IMR-90 (cell line): Measurements from ENCODE around the gene POLA2. TPM values are rescaled to one million over a fixed set of nuclear protein-coding genes. Genes with fewer than 3 reads are reported as not detected.

ENCODE experiments used
- ATAC-seq: fragments of 200-7000 bp; cut with Tn5 transposase; 2 replicates; pipeline ENCODE4 v1.9.1; 2020; ENCODE audit warnings: low read depth, mild to moderate bottlenecking, moderate library complexity
- BruUV-seq: library from RNA; stranded (reverse); fragments of 400-500 nt; replicated peaks from 2 replicates; lab custom pipeline; 2021; lab: Mats Ljungman, UMichigan
- CTCF ChIA-PET: fragments of 300-600 bp; formaldehyde crosslinking; extraction: SDS; loops from one replicate; lab custom pipeline; 2021; ENCODE audit warnings: antibody characterized with exemption; lab: Yijun Ruan, JAX
- POLR2A ChIA-PET: fragments of 300-600 bp; sonication (Branson Sonifier 250); formaldehyde crosslinking; loops from one replicate; lab custom pipeline; 2022; ENCODE audit warnings: antibody characterized with exemption; ENCODE audit not compliant: unreplicated experiment; lab: Charles Lee
- DNase-seq: peaks from one replicate; pipeline ENCODE4 v3.0.0; 2013
- H2AFZ ChIP-seq: replicated peaks from 2 replicates; pipeline ENCODE3; 2013; ENCODE audit warnings: low read length, mild to moderate bottlenecking; ENCODE audit not compliant: poor library complexity
- H2AK5ac ChIP-seq: 2 replicates; pipeline ENCODE4 v1.6.1; 2013; ENCODE audit warnings: low read depth, low read length, inconsistent platforms
- H2AK9ac ChIP-seq: replicated peaks from 2 replicates; pipeline ENCODE3; 2013; ENCODE audit warnings: mild to moderate bottlenecking, low read depth, low read length, moderate library complexity; ENCODE audit not compliant: poor library complexity
- H2BK120ac ChIP-seq: 2 replicates; pipeline ENCODE4 v1.6.1; 2013; ENCODE audit warnings: low read depth, low read length, inconsistent platforms
- H2BK15ac ChIP-seq: 3 replicates; pipeline ENCODE4 v1.6.1; 2013; ENCODE audit warnings: low read depth, low read length, inconsistent platforms
- H2BK20ac ChIP-seq: 2 replicates; pipeline ENCODE4 v1.6.1; 2013; ENCODE audit warnings: low read depth, mild to moderate bottlenecking, inconsistent platforms, low read length, moderate library complexity
- H2BK5ac ChIP-seq: 2 replicates; pipeline ENCODE4 v1.6.1; 2013; ENCODE audit warnings: mild to moderate bottlenecking, low read depth, low read length, inconsistent platforms; ENCODE audit not compliant: poor library complexity, severe bottlenecking
- H3K14ac ChIP-seq: replicated peaks from 2 replicates; pipeline ENCODE4 v1.6.1; 2013; ENCODE audit warnings: low read depth, low read length, inconsistent platforms
- H3K18ac ChIP-seq: 2 replicates; pipeline ENCODE4 v1.6.1; 2013; ENCODE audit warnings: low read depth, low read length, control low read depth
- H3K23ac ChIP-seq: 2 replicates; pipeline ENCODE4 v1.6.1; 2013; ENCODE audit warnings: low read depth, low read length, inconsistent platforms
- H3K27ac ChIP-seq: 2 replicates; pipeline ENCODE4 v1.5.1; 2013; ENCODE audit warnings: mild to moderate bottlenecking, control low read depth, low read length; ENCODE audit not compliant: insufficient read depth
- H3K27me3 ChIP-seq: 2 replicates; pipeline ENCODE4 v1.6.1; 2013; ENCODE audit warnings: low read length; ENCODE audit not compliant: control insufficient read depth, insufficient read depth
- H3K36me3 ChIP-seq: 2 replicates; pipeline ENCODE4 v1.6.1; 2013; ENCODE audit warnings: low read length, mixed read lengths; ENCODE audit not compliant: control insufficient read depth, insufficient read depth
- H3K4ac ChIP-seq: 2 replicates; pipeline ENCODE4 v1.6.1; 2013; ENCODE audit warnings: low read depth, low read length, inconsistent platforms
- H3K4me1 ChIP-seq: 2 replicates; pipeline ENCODE4 v1.6.1; 2013; ENCODE audit warnings: low read length, mixed read lengths; ENCODE audit not compliant: control insufficient read depth, insufficient read depth
- H3K4me2 ChIP-seq: 2 replicates; pipeline ENCODE4 v1.6.1; 2013; ENCODE audit warnings: low read depth, mild to moderate bottlenecking, control low read depth, low read length, moderate library complexity
- H3K4me3 ChIP-seq: 2 replicates; pipeline ENCODE4 v1.5.1; 2013; ENCODE audit warnings: low read depth, mild to moderate bottlenecking, control low read depth, low read length, moderate library complexity; ENCODE audit not compliant: insufficient read depth
- H3K56ac ChIP-seq: 2 replicates; pipeline ENCODE4 v1.6.1; 2013; ENCODE audit warnings: low read length, inconsistent platforms; ENCODE audit not compliant: insufficient read depth; ENCODE audit errors: extremely low read depth
- H3K79me1 ChIP-seq, 2 experiments: 2 replicates each; pipeline ENCODE4 v1.6.1; 2013; ENCODE audit warnings: low read length in 2 of 2, inconsistent platforms in 1 of 2, low read depth in 1 of 2
- H3K9ac ChIP-seq: 2 replicates; pipeline ENCODE4 v1.6.1; 2013; ENCODE audit warnings: low read depth, low read length, control low read depth
- H3K9me1 ChIP-seq: 2 replicates; pipeline ENCODE4 v1.6.1; 2013; ENCODE audit warnings: low read length, inconsistent platforms; ENCODE audit not compliant: insufficient read depth
- H3K9me3 ChIP-seq: 2 replicates; pipeline ENCODE4 v1.6.1; 2013; ENCODE audit warnings: low read length; ENCODE audit not compliant: control insufficient read depth, insufficient read depth
- H4K20me1 ChIP-seq: 2 replicates; pipeline ENCODE4 v1.6.1; 2013; ENCODE audit warnings: low read length, inconsistent platforms; ENCODE audit not compliant: insufficient read depth
- H4K5ac ChIP-seq: 2 replicates; pipeline ENCODE4 v1.6.1; 2013; ENCODE audit warnings: mild to moderate bottlenecking, low read depth, low read length, control low read depth
- H4K8ac ChIP-seq, 2 experiments: 2 replicates each; pipeline ENCODE4 v1.6.1; 2013; ENCODE audit warnings: low read depth in 2 of 2, low read length in 2 of 2, control low read depth in 1 of 2, inconsistent platforms in 1 of 2
- H4K91ac ChIP-seq: 2 replicates; pipeline ENCODE4 v1.6.1; 2013; ENCODE audit warnings: low read depth, low read length, inconsistent platforms; ENCODE audit not compliant: insufficient read depth
- ELK1 ChIP-seq: fragments of 150-350 bp; IDR thresholded peaks from 2 replicates; pipeline ENCODE4 v1.6.1; 2016; ENCODE audit warnings: low read depth, mild to moderate bottlenecking, low read length, moderate library complexity, borderline replicate concordance
- MAFK ChIP-seq: IDR thresholded peaks from 2 replicates; pipeline ENCODE4 v1.6.1; 2012; ENCODE audit warnings: low read depth, low read length, improper control_type of control experiment
- WGBS, 2 experiments: methylation state at CpG; one replicate each; pipeline versions ENCODE4 v1.1.5 to v1.1.7; 2013; ENCODE audit warnings: missing lambda C conversion rate in 2 of 2; ENCODE audit not compliant: insufficient read length in 1 of 2; ENCODE audit errors: extremely low coverage in 2 of 2; 5-methylcytosine and 5-hydroxymethylcytosine counted together
- dilution Hi-C: fragments of 300-500 bp; cut with HindIII; formaldehyde crosslinking; loops from one replicate; pipeline ENCODE4 v1.14.3; 2018; ENCODE audit warnings: low sequenced_read_pairs; ENCODE audit not compliant: unreplicated experiment
- in situ Hi-C: fragments of 300-500 bp; cut with MboI; formaldehyde crosslinking; loops from 3 replicates; pipeline ENCODE4 v1.14.3; 2019; ENCODE audit warnings: low sequenced_read_pairs, inconsistent platforms, mixed read lengths
- intact Hi-C: fragments of 100-400 bp; cut with micrococcal nuclease; formaldehyde crosslinking; loops from 2 replicates; pipeline ENCODE4 v1.10.0; 2022
- polyA plus RNA-seq, 3 experiments: library from polyadenylated mRNA; depleted of rRNA; stranded (reverse); fragments of >200 nt; gene quantifications; 2 replicates each; pipeline ENCODE4 v1.2.3, GENCODE V29; 2012; ENCODE audit warnings: low replicate concordance in 1 of 3
- total RNA-seq: library from RNA; depleted of rRNA; stranded (reverse); fragments of >200 nt; gene quantifications from 2 replicates; pipeline ENCODE4 v1.2.3, GENCODE V29; 2012

The POLA2 gene
- total and polyA plus RNA-seq, 2 of the 4 experiments (the other 2 are of a cell fraction) = 14.2 to 17.3 TPM

GRCh38 chr11:65338676-65339075 lies 76.9 kb downstream of the POLA2 start:
- peak overlapping the region; percentile 29; the same call in 1 of the 2 replicates for H3K23ac ChIP-seq
- H3K27me3 ChIP-seq = no peaks in the 10 kb centered on the region
- no peak overlapping the region for H3K18ac ChIP-seq
- CTCF ChIA-PET = interaction anchor here (1.0 kb wide), 1 partner anchor 9 kb away, joined by 3 read pairs; no protein-coding TSS in a partner anchor
- no peak overlapping the region for H3K4me2 ChIP-seq
- no peak overlapping the region for H3K9ac ChIP-seq
- ATAC-seq (no peak), DNase-seq (no peak)
- H3K79me1 ChIP-seq = peaks cover 28 to 60% of the 10 kb centered on the region in 2 experiments
- no peak overlapping the region for H3K56ac ChIP-seq
- H3K4me3 ChIP-seq = no peak overlapping the region
- TF ChIP-seq ELK1 = no peak
- no peak for TF ChIP-seq MAFK
- intact Hi-C loops (no loop called here), in situ Hi-C loops (no loop called here), dilution Hi-C loops (no loop called here)
- BruUV-seq = no TSS peak
- H3K14ac ChIP-seq = no peak overlapping the region
- peaks cover 10% of the 10 kb centered on the region for H3K9me1 ChIP-seq
- 100% methylated on average over 1 of the region's 7 CpGs; no CpG with 5 or more reads in 1 of the 2 experiments for WGBS, 2 experiments
- no peak overlapping the region for H2BK5ac ChIP-seq
- H2AFZ ChIP-seq = no peak overlapping the region
- H4K8ac ChIP-seq = no peak overlapping the region
- H3K27ac ChIP-seq = no peak overlapping the region
- H3K9me3 ChIP-seq = no peaks in the 10 kb centered on the region
- H4K20me1 ChIP-seq = peaks cover 52% of the 10 kb centered on the region
- H2AK5ac ChIP-seq = no peak overlapping the region
- no peak overlapping the region for H2BK15ac ChIP-seq
- H2BK120ac ChIP-seq = no peak overlapping the region
- H4K91ac ChIP-seq = no peak overlapping the region
- peaks cover 36% of the 10 kb centered on the region for H3K36me3 ChIP-seq
- POLR2A ChIA-PET = no interaction called here
- H4K5ac ChIP-seq = no peak overlapping the region
- H2AK9ac ChIP-seq = peak overlapping the region; percentile 34
- peaks cover 2% of the 10 kb centered on the region; the same call in 1 of the 2 replicates for H3K4me1 ChIP-seq
- no peak overlapping the region for H2BK20ac ChIP-seq
- no peak overlapping the region for H3K4ac ChIP-seq
